ENCODE results near the gene ZNRF3. TPM values are rescaled to one million over a fixed set of nuclear protein-coding genes. Genes with fewer than 3 reads are reported as not detected.

The ZNRF3 gene
- total RNA-seq, 4 donors from 2014 or later: 10.4 to 18.0 (median 14.2) TPM

- Histone ChIP-seq H3K4me3 (replicated peaks in 1 of 3) (no peak overlapping the region), H3K36me3 (no peaks in the 10 kb centered on the region), H3K27ac (no peak overlapping the region), H3K9me3 (no peaks in the 10 kb centered on the region), H3K4me1 (no peaks in the 10 kb centered on the region), H3K27me3 (no peaks in the 10 kb centered on the region)
- intact Hi-C loops (cut with DNase I): no loop called here
- no peak for DNase-seq
- WGBS, 2 donors: 94 to 97% methylated on average over 2 of the region's 2 CpGs
- TF ChIP-seq POLR2A (IDR thresholded peaks at IDR 0.05): no peak
- no peak for TF ChIP-seq CTCF (IDR thresholded peaks at IDR 0.05)
Observed at GRCh38 chr22:29102300-29102699, 218.9 kb downstream of the ZNRF3 start.

GRCh38 chr22:29103121-29103520 is 219.7 kb downstream of the ZNRF3 start:
- Histone ChIP-seq H3K9me3 (no peaks in the 10 kb centered on the region), H3K27me3 (no peaks in the 10 kb centered on the region), H3K4me1 (no peaks in the 10 kb centered on the region), H3K36me3 (no peaks in the 10 kb centered on the region), H3K4me3 (replicated peaks in 1 of 3) (no peak overlapping the region), H3K27ac (no peak overlapping the region)
- intact Hi-C loops (cut with DNase I): no loop called here
- no peak for DNase-seq
- 89 to 92% methylated on average over 1 of the region's 1 CpG for WGBS, 2 donors
- TF ChIP-seq POLR2A (IDR thresholded peaks at IDR 0.05) (no peak), CTCF (IDR thresholded peaks at IDR 0.05) (no peak)

- DNase-seq: no peak
- Histone ChIP-seq H3K4me3 (replicated peaks in 1 of 3) (no peak overlapping the region), H3K27me3 (no peaks in the 10 kb centered on the region), H3K9me3 (no peaks in the 10 kb centered on the region), H3K4me1 (peaks cover 0 to 8% of the 10 kb centered on the region in 2 donors), H3K27ac (no peak overlapping the region), H3K36me3 (no peaks in the 10 kb centered on the region)
- no peak for TF ChIP-seq CTCF (IDR thresholded peaks at IDR 0.05)
- TF ChIP-seq POLR2A (IDR thresholded peaks at IDR 0.05): no peak
- intact Hi-C loops (cut with DNase I): no loop called here
- WGBS, 2 donors: 70 to 77% methylated on average over 2 of the region's 2 CpGs
Observed at GRCh38 chr22:29105468-29105867, 222.1 kb downstream of the ZNRF3 start.

- peaks cover 0 to 8% of the 10 kb centered on the region in 2 donors for H3K4me1 ChIP-seq
- H3K27me3 ChIP-seq: no peaks in the 10 kb centered on the region
- TF ChIP-seq POLR2A (IDR thresholded peaks at IDR 0.05) (no peak), CTCF (IDR thresholded peaks at IDR 0.05) (no peak)
- H3K4me3 ChIP-seq (replicated peaks in 1 of 3): no peak overlapping the region
- intact Hi-C loops (cut with DNase I): no loop called here
- H3K36me3 ChIP-seq: no peaks in the 10 kb centered on the region
- no peak overlapping the region for H3K27ac ChIP-seq
- H3K9me3 ChIP-seq: no peaks in the 10 kb centered on the region
- DNase-seq: no peak
- WGBS, 2 donors: 49 to 67% methylated on average over 4 of the region's 4 CpGs
Observed at GRCh38 chr22:29106839-29107238, 223.5 kb downstream of the ZNRF3 start.

Small RNA genes lying within 50 kb of the gene (small RNA-seq; reads per million reads assigned to genes)
- gene Z93930.1: not detected

Other genes with a start within 250 kb of the ZNRF3 start
- 10 to 100 TPM; 49.8 to 99.7 (median 79.7) TPM for gene TTC28, start 203.7 kb upstream of the ZNRF3 start, total RNA-seq
- 10 to 100 TPM in 2 of 4 donors, 1 to 10 TPM in 2; 7.1 to 16.0 (median 9.4) TPM for gene CHEK2, start 141.8 kb upstream of the ZNRF3 start, total RNA-seq
- gene HSCB, start 141.5 kb upstream of the ZNRF3 start, total RNA-seq: 10 to 100 TPM; 10.7 to 30.6 (median 25.6) TPM
- 10 to 100 TPM; 21.2 to 40.2 (median 26.5) TPM for gene CCDC117, start 110.9 kb upstream of the ZNRF3 start, total RNA-seq
- 100 to 1,000 TPM; 301 to 513 (median 421) TPM for gene XBP1, start 83.0 kb upstream of the ZNRF3 start, total RNA-seq
- not detected for gene C22orf31, start 178.3 kb downstream of the ZNRF3 start, total RNA-seq
- gene KREMEN1, start 189.5 kb downstream of the ZNRF3 start, total RNA-seq: 10 to 100 TPM; 18.1 to 27.1 (median 25.6) TPM